Bronchial epithelial cell (primary cell): Measurements from ENCODE around the gene ZBTB22. TPM values are rescaled to one million over a fixed set of nuclear protein-coding genes. Genes with fewer than 3 reads are reported as not detected.
A peak's percentile ranks its signal among the peaks of the same experiment; 100 is the strongest.

ENCODE experiments used
- DNase-seq: peaks from one replicate; pipeline ENCODE4 v3.0.0-alpha.2; 2010; ENCODE audit warnings: low read depth
- FAIRE-seq: peaks from 2 replicates; lab custom pipeline; 2011; peaks lifted over from hg19 to GRCh38; lab: Jason Lieb, UNC
- H3K27me3 ChIP-seq: 2 replicates; pipeline ENCODE4 v1.5.1; 2011; ENCODE audit warnings: low read length; ENCODE audit not compliant: control insufficient read depth, insufficient read depth
- H3K36me3 ChIP-seq: 2 replicates; pipeline ENCODE4 v1.5.1; 2011; ENCODE audit warnings: low read length; ENCODE audit not compliant: control insufficient read depth, insufficient read depth
- H3K4me3 ChIP-seq: 2 replicates; pipeline ENCODE4 v1.5.1; 2011; ENCODE audit warnings: mild to moderate bottlenecking, low read depth, low read length, control low read depth
- CTCF ChIP-seq: IDR thresholded peaks from 2 replicates; pipeline ENCODE4 v1.5.1; 2011; ENCODE audit warnings: mild to moderate bottlenecking, moderate library complexity, low read length, control low read depth, inconsistent platforms; ENCODE audit not compliant: insufficient read depth, severe bottlenecking
- total RNA-seq: library from RNA; depleted of rRNA; stranded (reverse); fragments of >200 nt; gene quantifications from 2 replicates; pipeline ENCODE4 v1.2.1, GENCODE V29; 2014

The ZBTB22 gene
- total RNA-seq, 1 donor from 2014 or later: 13.2 TPM

GRCh38 chr6:33324125-33324524, 6.6 kb upstream of the ZBTB22 start:
- Histone ChIP-seq H3K4me3 (no peak overlapping the region), H3K36me3 (peaks cover 16% of the 10 kb centered on the region), H3K27me3 (no peaks in the 10 kb centered on the region)
- TF ChIP-seq CTCF: no peak
- DNase-seq (no peak), FAIRE-seq (no peak)

- TF ChIP-seq CTCF: no peak
- Histone ChIP-seq H3K36me3 (peaks cover 20% of the 10 kb centered on the region), H3K4me3 (peak overlapping the region; percentile 77), H3K27me3 (no peaks in the 10 kb centered on the region)
- DNase-seq: no peak
- no peak for FAIRE-seq
Measured at GRCh38 chr6:33323623-33323948, 6.0 kb upstream of the ZBTB22 start.

- H3K27me3 ChIP-seq: no peaks in the 10 kb centered on the region
- DNase-seq (no peak), FAIRE-seq (no peak)
- H3K4me3 ChIP-seq: no peak overlapping the region
- no peak for TF ChIP-seq CTCF
- peaks cover 23% of the 10 kb centered on the region for H3K36me3 ChIP-seq
Measured at GRCh38 chr6:33321227-33321626, 3.7 kb upstream of the ZBTB22 start.

GRCh38 chr6:33320315-33321181, 3.0 kb upstream of the ZBTB22 start:
- H3K4me3 ChIP-seq: no peak overlapping the region
- FAIRE-seq (no peak), DNase-seq (peak; percentile 88)
- H3K27me3 ChIP-seq: no peaks in the 10 kb centered on the region
- no peak for TF ChIP-seq CTCF
- H3K36me3 ChIP-seq: peaks cover 24% of the 10 kb centered on the region

- FAIRE-seq: no peak
- Histone ChIP-seq H3K4me3 (no peak overlapping the region), H3K27me3 (no peaks in the 10 kb centered on the region), H3K36me3 (peaks cover 24% of the 10 kb centered on the region)
- no peak for TF ChIP-seq CTCF
- DNase-seq: no peak
Measured at GRCh38 chr6:33319939-33320314, 2.4 kb upstream of the ZBTB22 start.
